ENCODE data around the gene RFC5.
A peak's percentile ranks its signal among the peaks of the same experiment; 100 is the strongest.
"Not testable (repeated sequence)": the region's sequence is repeated elsewhere in the genome, so short reads cannot be mapped to it uniquely, and the experiment has no call there.

RFC5 gene, protein sequence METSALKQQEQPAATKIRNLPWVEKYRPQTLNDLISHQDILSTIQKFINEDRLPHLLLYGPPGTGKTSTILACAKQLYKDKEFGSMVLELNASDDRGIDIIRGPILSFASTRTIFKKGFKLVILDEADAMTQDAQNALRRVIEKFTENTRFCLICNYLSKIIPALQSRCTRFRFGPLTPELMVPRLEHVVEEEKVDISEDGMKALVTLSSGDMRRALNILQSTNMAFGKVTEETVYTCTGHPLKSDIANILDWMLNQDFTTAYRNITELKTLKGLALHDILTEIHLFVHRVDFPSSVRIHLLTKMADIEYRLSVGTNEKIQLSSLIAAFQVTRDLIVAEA

DNA sequence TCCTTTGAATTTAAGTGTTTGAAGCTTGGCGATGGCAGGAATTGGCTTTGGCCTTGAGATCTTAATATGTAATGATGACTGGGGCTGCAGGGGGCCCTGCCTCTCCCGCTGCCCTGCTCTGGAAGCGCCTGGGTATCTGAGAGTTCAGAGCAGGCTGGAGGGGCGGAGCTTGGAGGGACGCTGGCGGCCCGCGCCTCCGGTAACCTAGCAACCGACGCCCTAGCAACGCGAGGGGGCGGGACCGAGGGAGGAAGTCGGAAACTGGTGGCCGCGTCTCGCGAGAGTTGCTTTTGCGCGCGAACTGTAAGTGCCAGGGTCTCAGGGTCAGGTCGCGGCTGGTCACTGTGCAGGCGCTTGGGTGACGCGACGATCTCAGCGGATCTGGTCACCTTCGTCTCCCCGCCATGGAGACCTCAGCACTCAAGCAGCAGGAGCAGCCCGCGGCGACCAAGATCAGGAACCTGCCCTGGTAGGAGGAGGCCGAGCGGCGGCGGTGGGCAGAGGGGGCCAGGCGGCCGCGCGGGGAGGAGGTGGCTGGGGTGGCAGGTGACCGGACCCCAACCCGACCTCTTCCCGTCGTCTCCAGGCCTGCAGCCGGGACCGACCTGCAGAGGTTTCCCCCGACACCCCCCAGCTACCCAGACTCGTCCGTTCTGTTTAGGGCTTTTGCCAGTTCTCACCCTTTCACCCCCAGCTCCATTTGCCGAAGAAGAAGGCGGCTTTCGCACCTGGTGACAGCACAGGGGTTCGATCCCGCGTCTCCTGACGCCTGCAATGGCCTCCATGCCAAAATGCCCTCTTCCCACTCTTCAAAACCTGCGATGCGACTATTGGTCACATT is at the start of gene RFC5:
Gene RFC5 (plus strand): TSS at position 280 of the 841 bp plus-strand sequence. CDS start 125 bp downstream, at position 405.
- peak; percentile 99 for DNase-seq (ENCODE audit: low read depth)

DNA sequence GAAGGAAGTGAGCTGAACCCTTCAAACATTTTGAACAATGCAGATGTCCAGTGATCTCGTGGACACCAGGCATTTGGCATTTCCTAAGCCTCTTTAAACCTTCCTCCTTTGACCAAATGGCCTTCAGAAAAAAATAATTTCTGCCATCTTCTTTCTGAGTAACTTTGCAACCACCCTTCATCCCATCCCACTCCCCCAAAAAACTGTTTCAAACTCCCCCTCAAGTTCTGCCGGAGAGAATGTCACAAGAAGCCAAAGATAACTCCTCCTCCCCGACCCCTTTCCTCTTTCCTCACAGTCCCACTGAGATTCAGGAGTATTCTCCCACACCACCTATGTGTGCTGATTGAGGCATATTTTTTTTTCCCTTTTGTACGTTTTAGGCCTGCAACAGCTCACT is 49.5 kb upstream of the RFC5 start:
- DNase-seq (ENCODE audit: low read depth): no peak

DNA sequence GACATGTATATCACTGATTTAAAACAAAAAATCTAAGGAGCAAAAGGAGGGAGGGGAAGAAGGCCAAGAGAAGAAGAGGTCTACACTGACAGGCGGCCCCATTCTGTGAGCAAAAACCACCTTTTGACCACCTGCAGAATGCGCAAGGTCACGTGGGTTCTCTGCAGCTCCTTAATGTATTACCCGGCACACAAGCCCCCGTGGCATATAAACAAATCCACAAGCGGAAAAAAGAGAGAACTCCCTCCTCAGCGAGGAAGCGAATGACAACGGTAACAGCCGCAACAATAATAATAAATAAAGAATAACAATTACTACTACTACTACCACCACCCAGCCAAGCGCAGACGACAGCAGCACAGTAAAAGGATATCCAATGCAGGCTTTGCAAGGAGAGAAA is 49.0 kb upstream of the RFC5 start:
- DNase-seq (ENCODE audit: low read depth): no peak

DNA sequence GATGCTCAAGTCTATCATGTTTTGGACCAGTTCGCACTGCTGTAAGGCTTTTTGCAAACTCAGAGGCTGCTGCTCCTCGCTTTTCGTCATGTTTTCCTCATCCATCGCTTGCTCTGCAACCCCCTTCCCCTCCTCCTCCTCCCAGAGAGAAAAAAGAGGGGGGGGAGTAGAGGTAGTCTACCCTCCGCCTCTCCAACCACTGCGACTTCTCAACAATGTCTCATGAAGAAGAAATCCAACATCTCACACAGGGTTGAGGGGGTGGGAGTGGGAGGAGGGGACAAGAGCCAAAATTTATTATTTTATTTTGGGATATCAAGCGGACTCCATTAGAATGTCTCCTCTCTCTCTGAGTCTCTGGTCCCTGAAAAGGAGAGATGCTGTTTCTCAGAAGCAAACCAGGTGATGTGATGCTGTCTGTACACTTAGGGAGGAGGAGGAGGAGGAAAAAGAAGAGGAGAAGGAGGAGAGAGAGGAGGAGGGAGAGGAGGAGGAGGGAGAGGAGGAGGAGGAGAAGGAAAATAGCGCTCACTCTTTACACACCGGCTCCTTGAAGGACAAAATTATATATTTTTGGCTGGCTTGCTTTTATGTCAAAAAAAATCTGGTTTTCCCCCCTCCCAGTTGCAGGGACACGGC is 48.2 kb upstream of the RFC5 start:
- no peak for DNase-seq (ENCODE audit: low read depth)

DNA sequence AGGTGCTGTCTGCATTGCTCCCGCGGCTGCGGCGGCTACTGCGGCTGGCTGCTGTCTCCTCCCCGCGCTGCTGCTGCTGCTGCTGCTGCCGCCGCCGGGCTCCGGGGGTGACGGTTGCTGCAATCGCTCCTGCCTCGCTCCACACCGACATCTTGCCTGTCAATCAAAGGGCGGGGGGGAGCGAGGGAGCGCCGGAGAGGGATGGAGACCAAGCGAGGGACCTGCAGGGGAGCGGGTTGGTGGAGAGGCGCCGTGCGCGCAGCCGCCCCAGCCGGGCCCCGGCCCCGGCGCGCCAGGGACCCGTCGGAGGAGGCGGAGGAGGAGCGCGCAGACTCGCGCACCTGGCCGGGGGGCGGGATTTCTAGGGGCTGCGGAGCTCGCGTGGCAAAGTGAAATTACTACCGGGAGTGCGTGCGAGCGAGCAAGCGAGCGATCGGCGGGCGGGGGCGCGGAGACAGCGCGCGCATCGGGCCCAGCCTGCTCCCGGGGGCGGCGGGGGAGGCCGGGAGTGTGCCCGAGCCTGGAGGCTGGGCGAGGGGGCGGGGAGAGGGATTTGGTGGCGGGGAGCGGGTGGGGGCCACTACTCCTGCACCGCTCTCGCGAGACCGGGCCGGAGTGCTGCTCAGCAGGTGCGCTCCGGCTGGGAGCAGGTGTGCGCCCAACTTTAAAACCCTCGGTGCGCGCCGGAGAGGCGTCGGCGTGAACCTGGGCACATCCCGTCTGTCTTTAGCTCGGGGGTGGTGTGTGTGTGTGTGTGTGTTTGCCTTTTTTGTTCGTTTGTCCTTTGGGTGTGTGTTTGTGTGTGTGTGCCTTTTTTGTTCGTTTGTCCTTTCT is 47.5 kb upstream of the RFC5 start, which contains the start of gene KSR2:
Gene KSR2 (minus strand): TSS at position 165 of the 834 bp plus-strand sequence. CDS start 735 bp downstream, outside the sequence.
- DNase-seq (ENCODE audit: low read depth): peak; percentile 9

DNA sequence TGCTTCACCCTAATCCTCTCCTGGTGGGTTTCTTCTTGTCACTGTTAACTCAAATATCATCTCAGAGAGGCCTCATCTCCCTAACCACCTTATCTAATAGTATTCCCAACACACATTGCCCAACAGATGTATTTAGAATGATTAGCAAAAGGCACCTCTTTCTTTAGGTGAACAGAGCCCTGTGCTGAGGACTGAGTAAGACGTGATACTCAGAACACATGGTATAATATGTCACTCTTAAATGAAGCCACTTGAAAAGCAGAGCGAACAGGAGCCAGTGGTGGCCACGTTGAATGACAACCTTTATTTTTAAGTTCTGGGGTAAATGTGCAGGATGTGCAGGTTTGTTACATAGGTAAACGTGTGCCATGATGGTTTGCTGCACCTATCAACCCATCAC is 46.2 kb upstream of the RFC5 start:
- no peak for DNase-seq (ENCODE audit: low read depth)

DNA sequence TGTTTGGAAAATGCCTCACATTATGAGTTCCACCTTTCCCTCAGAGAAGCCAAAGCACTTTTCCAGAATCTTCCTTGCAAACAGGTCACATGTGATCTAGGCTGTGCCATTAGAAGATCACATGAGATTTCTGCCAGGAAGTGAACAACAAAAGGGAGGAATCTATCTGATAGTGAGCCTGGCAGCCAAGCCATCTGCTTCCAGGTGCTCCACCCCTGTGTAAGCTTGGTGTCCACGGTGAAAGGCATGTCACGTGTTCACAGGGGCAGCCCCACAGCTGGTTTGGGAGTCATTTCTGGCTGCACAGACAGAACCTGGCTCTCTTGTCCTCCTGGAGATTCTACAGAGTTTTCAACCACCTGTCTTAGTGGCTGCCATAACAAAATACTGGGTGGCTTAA is 44.2 kb upstream of the RFC5 start:
- no peak for DNase-seq (ENCODE audit: low read depth)

DNA sequence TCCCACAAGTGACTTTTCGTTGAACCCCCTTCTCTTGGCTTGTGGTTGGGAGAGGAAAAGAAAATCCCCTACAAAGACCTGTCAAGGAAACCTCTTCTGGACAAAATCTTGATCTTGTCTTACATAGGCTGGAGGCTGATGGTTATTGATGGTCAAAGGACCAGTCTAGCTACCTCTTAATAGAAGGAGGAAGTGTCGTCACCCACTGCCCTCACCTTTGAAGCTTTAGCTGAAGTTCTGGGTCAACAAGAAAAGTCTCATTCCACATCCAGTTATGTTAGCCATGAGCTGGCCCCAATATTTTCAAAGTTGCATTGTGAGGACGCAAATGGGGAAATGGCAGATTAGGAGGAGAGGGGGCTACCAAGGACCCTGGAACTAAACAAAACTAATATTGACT is 41.5 kb upstream of the RFC5 start:
- no peak for DNase-seq (ENCODE audit: low read depth)

DNA sequence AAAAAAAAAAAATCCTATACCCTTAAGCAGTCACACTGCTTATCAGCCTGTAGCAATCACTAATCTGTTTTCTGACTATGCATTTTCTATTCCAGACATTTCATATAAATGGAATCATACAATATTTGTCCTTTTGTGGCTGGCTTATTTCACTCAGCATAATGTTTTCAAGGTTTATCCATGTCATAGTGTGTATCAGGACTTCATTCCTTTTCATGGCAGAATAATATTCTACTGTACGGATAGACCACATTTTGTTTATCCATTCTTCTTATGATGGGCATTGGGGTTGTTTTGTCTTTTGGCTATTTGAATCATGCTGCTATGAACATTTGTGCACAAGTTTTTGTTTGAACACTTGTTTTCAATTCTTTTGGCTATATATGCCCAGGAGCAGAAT is 39.1 kb upstream of the RFC5 start:
- no peak for DNase-seq (ENCODE audit: low read depth)

DNA sequence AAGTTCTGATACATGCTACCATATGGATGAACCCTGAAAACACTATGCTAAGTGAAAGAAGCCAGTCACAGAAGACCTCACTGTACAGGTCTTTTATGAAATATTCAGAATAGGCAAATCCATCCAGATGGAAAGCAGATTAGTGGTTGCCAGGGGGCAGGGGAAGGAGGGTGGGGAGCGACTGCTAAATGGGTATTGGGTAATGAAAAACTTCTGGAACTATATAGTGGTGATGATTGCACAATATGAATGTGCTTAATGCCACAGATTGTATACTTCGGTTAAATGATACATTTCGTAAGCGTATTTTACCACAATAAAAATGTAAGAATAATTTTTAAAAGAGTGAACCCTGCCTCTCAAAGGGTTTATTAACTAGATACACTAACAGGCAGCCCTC is 35.9 kb upstream of the RFC5 start:
- DNase-seq (ENCODE audit: low read depth): no peak

DNA sequence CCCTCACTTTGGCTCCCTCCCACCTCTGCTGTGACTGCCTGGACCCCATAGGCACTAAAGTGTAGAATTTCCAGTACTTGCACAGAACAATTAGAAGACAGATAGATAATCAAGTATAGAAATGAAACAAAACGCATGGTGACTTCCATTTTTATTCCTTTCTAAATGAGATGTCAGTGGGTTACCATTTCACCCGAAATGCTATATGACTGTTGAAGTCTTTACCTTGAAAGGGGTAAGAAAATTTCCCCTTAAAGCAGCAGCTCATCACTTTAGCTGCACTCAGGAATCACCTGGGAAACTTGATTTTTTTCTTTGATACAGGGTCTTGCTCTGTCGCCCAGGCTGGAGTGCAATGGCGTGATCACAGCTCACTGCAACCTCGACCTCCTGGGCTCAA is 35.2 kb upstream of the RFC5 start:
- DNase-seq (ENCODE audit: low read depth): no peak

DNA sequence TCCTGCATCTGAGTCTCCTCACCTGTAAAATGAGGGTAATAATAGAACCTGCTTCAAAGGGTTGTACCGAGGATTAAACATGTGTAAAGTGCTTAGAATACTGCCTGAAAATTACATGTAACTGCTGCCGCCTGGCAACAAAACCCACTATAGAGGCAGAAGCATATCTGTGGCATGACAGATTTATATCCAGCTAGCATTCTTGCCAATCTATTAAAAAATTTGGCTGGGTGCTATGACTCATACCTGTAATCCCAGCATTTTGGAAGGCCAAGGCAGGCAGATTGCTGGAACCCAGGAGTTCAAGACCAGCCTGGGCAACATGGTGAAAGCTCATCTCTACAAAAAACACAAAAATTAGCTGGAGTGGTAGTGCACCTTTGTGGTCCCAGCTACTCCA is 31.3 kb upstream of the RFC5 start:
- DNase-seq (ENCODE audit: low read depth): no peak

DNA sequence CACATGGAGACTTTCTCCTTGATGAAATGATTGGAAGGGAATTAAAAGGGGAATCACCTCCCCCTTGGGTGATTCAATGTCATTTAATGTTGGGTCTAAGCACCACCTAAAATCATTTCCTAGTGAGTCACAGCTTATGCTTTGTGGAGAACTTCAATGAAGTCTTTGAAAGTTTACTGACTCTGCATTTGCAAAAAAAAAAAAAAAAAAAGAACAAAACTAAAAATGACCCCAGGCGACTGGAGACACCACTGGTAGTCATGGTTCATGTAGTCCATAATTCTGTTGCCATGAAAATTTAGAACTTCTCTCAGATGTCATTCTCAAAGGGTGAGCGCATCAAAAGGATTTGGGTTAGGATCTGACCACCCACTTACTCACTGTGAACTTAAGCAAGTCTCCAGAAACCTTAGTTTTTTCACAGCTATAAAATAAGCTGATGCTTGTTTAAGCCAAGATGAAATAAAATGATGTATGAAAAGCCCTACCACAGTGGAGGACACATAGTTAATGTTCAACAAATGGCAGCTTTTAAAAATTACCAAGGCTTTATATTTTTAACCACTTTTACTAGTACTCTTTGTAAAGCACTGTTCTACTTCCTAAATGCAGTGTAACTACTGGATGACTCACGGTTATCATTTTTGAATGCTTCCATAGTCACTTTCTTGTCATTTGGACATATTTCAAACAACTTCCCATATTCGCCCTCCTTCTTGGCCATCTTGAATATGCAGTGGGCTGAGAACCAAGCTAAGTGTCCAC is 29.6 kb upstream of the RFC5 start:
- DNase-seq (ENCODE audit: low read depth): no peak

DNA sequence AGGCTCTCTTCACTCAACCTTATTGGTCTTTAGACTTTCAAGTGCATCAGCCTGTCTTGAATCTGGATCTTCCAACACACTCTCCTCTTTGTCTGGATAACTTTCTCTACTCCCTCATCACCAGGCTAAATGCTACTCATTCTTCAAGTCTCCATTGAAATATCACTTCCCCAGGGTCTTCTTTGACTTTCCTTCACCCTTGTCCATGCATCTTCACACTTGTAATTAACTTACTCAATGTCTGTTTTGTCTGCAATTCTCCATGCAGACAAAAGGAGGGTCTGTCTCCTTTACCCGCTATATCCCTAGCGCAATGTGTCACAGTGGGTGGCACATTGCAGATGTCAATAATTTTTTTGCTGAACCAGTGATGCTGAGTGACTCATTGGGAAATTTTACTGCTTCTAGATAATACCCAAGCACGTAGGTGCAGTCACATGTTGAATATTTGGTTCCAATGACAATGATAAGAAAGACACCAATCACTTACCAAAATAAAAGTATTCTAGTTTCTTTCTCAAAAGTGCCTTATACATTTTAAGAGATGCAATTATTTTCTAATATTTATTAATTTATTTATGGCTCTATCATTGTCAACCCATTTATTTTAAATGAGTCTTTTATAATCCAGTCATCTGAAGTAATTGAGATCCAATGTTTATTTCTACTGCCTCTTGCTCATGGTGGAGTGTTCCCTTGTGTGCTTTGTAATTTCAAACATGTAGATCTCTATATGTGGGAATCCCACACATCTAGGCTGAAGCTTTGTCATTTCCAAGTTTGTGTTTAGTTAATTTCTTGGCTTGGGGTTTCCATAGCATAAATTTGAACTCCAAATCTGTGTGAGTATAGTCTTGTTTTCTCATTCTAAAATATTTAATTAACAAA is 21.7 kb upstream of the RFC5 start:
- DNase-seq (ENCODE audit: low read depth): no peak

DNA sequence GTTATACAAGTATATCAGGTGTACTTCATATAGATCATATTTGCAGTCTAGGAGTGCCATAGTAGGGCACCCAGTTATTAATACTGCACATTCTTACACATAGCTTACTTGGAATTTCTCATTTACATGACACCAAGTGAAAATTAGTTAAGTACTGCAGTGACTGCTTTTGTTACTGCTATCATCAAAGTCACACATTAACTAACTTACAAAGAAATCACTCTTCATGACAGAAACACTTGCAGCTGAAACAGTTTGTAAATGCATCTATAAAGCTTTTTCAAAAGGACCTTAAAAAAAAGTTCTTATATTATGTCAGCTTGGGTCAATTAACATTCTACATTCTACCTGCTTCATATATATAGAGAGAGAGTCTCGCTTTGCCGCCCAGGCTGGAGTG is 17.8 kb upstream of the RFC5 start:
- DNase-seq (ENCODE audit: low read depth): no peak

DNA sequence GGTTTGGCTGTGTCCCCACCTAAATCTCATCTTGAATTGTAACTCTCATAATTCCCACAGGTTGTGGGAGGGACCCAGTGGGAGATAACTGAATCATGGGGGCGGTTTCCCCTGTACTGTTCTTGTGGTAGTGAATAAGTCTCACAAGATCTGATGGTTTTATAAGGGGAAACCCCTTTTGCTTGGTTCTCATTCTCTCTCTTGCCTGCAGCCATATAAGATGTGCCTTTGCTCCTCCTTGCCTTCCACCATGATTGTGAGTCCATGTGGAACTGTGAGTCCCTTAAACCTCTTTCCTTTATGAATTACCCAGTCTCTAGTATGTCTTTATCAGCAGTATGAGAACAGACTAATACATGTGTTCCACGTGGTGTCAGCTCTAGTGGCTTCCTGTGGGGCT is 16.7 kb upstream of the RFC5 start:
- not testable (repeated sequence) for DNase-seq (ENCODE audit: low read depth)

DNA sequence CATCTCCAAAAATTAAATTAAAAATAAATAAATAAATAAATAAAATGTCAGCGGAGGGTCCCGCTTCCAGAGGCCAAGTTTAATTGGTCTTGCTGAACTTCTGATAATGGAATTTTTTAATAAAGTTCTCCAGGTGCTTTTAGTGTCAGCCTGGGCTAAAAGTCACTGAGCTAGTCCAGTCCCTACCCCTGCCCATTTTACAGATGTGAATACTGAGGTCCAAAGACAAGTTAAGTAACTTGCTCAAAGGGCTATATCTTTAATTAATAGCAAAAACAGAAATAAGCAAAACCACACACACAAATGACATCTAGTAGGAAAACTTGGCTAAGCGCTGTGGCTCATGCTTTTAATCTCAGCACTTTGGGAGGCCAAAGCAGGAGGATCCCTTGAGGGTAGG is 5.6 kb upstream of the RFC5 start:
- DNase-seq (ENCODE audit: low read depth): no peak

DNA sequence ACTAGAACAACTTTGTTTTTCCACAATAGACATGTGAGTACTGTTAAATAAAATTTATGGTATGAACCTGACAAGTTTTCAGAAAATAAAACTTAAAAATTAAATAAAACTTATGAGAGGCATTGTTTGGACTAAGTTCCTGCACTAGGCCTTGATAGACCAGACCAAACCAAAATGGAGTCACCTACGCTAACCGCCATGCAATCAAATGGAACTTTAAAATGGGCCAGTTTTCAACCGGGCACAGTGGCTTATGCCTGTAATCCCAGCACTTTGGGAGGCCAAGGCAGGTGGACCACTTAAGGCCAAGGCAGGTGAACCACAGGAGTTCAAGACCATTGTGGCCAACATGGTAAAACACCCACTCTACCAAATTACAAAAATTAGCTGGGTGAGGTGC is 5.1 kb upstream of the RFC5 start:
- DNase-seq (ENCODE audit: low read depth): no peak

DNA sequence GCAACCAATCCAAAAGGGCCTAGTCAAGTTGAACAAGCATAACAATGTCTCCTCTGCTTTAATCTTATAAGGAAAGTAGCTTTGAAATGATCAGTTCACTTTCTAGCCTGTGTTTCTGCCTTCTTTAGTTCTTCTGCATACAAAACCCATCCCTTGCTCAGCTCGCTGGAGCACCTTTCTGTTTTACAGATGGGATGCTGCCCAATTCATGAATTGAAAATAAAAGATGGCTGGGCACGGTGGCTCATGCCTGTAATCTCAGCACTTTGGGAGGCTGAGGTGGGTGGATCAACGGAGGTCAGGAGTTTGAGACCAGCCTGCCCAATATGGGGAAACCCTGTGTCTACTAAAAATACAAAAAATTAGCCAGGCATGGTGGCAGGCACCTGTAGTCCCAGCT is 4.5 kb upstream of the RFC5 start:
- DNase-seq (ENCODE audit: low read depth): no peak

DNA sequence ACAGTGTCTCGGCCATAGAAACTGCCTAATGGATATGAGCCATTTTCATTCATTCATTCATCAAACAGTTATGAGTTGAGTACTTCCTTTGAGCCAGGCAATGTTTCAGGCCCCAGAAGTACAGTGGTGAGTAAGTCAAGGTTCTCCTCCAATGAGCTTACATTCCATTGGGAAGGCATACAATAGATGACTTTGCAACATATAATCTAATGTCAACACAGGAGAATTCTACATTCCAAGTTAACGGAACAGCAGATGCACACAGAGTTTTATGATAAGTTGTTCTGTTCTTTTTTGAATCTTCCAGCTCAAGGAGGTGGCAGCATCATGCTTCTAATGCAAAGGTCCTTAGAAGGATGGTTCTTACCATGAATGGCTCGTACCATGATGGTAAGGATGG is 3.2 kb upstream of the RFC5 start:
- no peak for DNase-seq (ENCODE audit: low read depth)
